IgD-negative memory B cell (primary cell): ENCODE data around the gene ADTRP. TPM values are rescaled to one million over a fixed set of nuclear protein-coding genes. Genes with fewer than 3 reads are reported as not detected.
"Not testable (repeated sequence)": the region's sequence is repeated elsewhere in the genome, so short reads cannot be mapped to it uniquely, and the experiment has no call there.

ENCODE experiments used
- H3K27ac Mint-ChIP-seq, 3 donors: one replicate each; pipeline ENCODE4 v1.8.0; 2020 to 2022; ENCODE audit warnings: mild to moderate bottlenecking in 3 of 3, mixed read lengths in 3 of 3, moderate library complexity in 1 of 3
- H3K27me3 Mint-ChIP-seq: one replicate; pipeline ENCODE4 v1.8.0; 2021; ENCODE audit warnings: mixed read lengths
- H3K36me3 Mint-ChIP-seq: one replicate; pipeline ENCODE4 v1.8.0; 2020; ENCODE audit warnings: mild to moderate bottlenecking, mixed read lengths
- H3K4me1 Mint-ChIP-seq, 3 donors: one replicate each; pipeline ENCODE4 v1.8.0; 2020 to 2022; ENCODE audit warnings: mixed read lengths in 3 of 3, mild to moderate bottlenecking in 1 of 3
- H3K4me3 Mint-ChIP-seq, 4 donors: one replicate each; pipeline ENCODE4 v1.8.0; 2020 to 2022; ENCODE audit warnings: mild to moderate bottlenecking in 4 of 4, mixed read lengths in 4 of 4, moderate library complexity in 3 of 4
- H3K9me3 Mint-ChIP-seq, 3 donors: one replicate each; pipeline ENCODE4 v1.8.0; 2020 to 2021; ENCODE audit warnings: mixed read lengths in 3 of 3, mild to moderate bottlenecking in 1 of 3
- polyA plus RNA-seq: library from polyadenylated mRNA; unstranded; fragments of 300-500 nt; fragmentation: Illumina TruSeq; gene quantifications from one replicate; pipeline ENCODE4 v1.2.3, GENCODE V29; 2021

Gene ADTRP
- polyA plus RNA-seq, 1 donor from 2014 or later = 2.2 TPM

GRCh38 chr6:11703725-11704124, 74.9 kb downstream of the ADTRP start:
- peaks cover 2% of the 10 kb centered on the region for H3K36me3 Mint-ChIP-seq

GRCh38 chr6:11702500-11703130, 76.0 kb downstream of the ADTRP start:
- Mint-ChIP-seq H3K4me1 (no peaks in the 10 kb centered on the region), H3K27ac (no peak overlapping the region), H3K27me3 (peaks cover 5% of the 10 kb centered on the region), H3K4me3 (peak overlapping the region in 1 of 4 donors; percentile 44), H3K9me3 (no peaks in the 10 kb centered on the region), H3K36me3 (no peaks in the 10 kb centered on the region)

More at GRCh38 chr6:11703725-11704124, 74.9 kb downstream of the ADTRP start:
- H3K4me3 Mint-ChIP-seq = no peak overlapping the region
- no peaks in the 10 kb centered on the region for H3K9me3 Mint-ChIP-seq
- peaks cover 2% of the 10 kb centered on the region for H3K27me3 Mint-ChIP-seq
- no peak overlapping the region for H3K27ac Mint-ChIP-seq
- H3K4me1 Mint-ChIP-seq = no peaks in the 10 kb centered on the region

GRCh38 chr6:11702089-11702488, 76.5 kb downstream of the ADTRP start:
- no peaks in the 10 kb centered on the region for H3K4me1 Mint-ChIP-seq
- H3K27me3 Mint-ChIP-seq = peaks cover 5% of the 10 kb centered on the region
- H3K27ac Mint-ChIP-seq = no peak overlapping the region
- H3K36me3 Mint-ChIP-seq = peaks cover under 1% of the 10 kb centered on the region
- peak overlapping the region in 1 of 4 donors; percentile 44 for H3K4me3 Mint-ChIP-seq
- H3K9me3 Mint-ChIP-seq = peaks cover 0 to under 1% (median 0%) of the 10 kb centered on the region in 3 donors

GRCh38 chr6:11701573-11701972, 77.0 kb downstream of the ADTRP start:
- Mint-ChIP-seq H3K4me1 (no peaks in the 10 kb centered on the region), H3K4me3 (no peak overlapping the region), H3K9me3 (peaks cover 0 to 2% (median 0%) of the 10 kb centered on the region in 3 donors), H3K27ac (no peak overlapping the region), H3K36me3 (peaks cover 1% of the 10 kb centered on the region), H3K27me3 (peaks cover 5% of the 10 kb centered on the region)

GRCh38 chr6:11700118-11700718, 78.4 kb downstream of the ADTRP start:
- Mint-ChIP-seq H3K9me3 (peaks cover 0 to 3% (median 0%) of the 10 kb centered on the region in 3 donors), H3K4me1 (no peaks in the 10 kb centered on the region), H3K27ac (no peak overlapping the region), H3K36me3 (peaks cover 1% of the 10 kb centered on the region), H3K27me3 (peaks cover 5% of the 10 kb centered on the region), H3K4me3 (no peak overlapping the region)

- H3K4me3 Mint-ChIP-seq = no peak overlapping the region
- no peaks in the 10 kb centered on the region for H3K4me1 Mint-ChIP-seq
- peaks cover 5% of the 10 kb centered on the region for H3K27me3 Mint-ChIP-seq
- peaks cover 1% of the 10 kb centered on the region for H3K36me3 Mint-ChIP-seq
- H3K27ac Mint-ChIP-seq = no peak overlapping the region
- H3K9me3 Mint-ChIP-seq = peaks cover 0 to 3% (median 0%) of the 10 kb centered on the region in 3 donors
Observed at GRCh38 chr6:11699576-11699975, 79.0 kb downstream of the ADTRP start.

- H3K4me3 Mint-ChIP-seq = peak overlapping the region in 2 of 4 donors; percentile 13 to 73
- peaks cover 0 to 3% (median 1%) of the 10 kb centered on the region in 3 donors for H3K9me3 Mint-ChIP-seq
- peaks cover 10% of the 10 kb centered on the region for H3K27me3 Mint-ChIP-seq
- H3K36me3 Mint-ChIP-seq = peaks cover 1% of the 10 kb centered on the region
- no peak overlapping the region for H3K27ac Mint-ChIP-seq
- H3K4me1 Mint-ChIP-seq = peaks cover 0 to 10% (median 3%) of the 10 kb centered on the region in 3 donors
Observed at GRCh38 chr6:11692451-11693376, 85.9 kb downstream of the ADTRP start.

- Mint-ChIP-seq H3K4me3 (no peak overlapping the region), H3K36me3 (peaks cover 1% of the 10 kb centered on the region), H3K9me3 (peaks cover 0 to 1% (median 0%) of the 10 kb centered on the region in 3 donors), H3K4me1 (peaks cover 0 to 10% (median 3%) of the 10 kb centered on the region in 3 donors), H3K27ac (no peak overlapping the region), H3K27me3 (peaks cover 15% of the 10 kb centered on the region)
Observed at GRCh38 chr6:11689847-11690246, 88.8 kb downstream of the ADTRP start.

GRCh38 chr6:11689400-11689799, 89.2 kb downstream of the ADTRP start:
- H3K27me3 Mint-ChIP-seq = peaks cover 15% of the 10 kb centered on the region
- H3K27ac Mint-ChIP-seq, H3K4me1 Mint-ChIP-seq, H3K4me3 Mint-ChIP-seq, H3K9me3 Mint-ChIP-seq, H3K36me3 Mint-ChIP-seq: not testable (repeated sequence)

GRCh38 chr6:11688425-11688709, 90.2 kb downstream of the ADTRP start:
- peaks cover 0 to 1% (median 0%) of the 10 kb centered on the region in 3 donors for H3K9me3 Mint-ChIP-seq
- H3K27me3 Mint-ChIP-seq = peaks cover 16% of the 10 kb centered on the region
- H3K4me3 Mint-ChIP-seq = no peak overlapping the region
- H3K27ac Mint-ChIP-seq = no peak overlapping the region
- peaks cover 1% of the 10 kb centered on the region for H3K36me3 Mint-ChIP-seq
- H3K4me1 Mint-ChIP-seq = peaks cover 0 to 10% (median 3%) of the 10 kb centered on the region in 3 donors

GRCh38 chr6:11685481-11686093, 93.0 kb downstream of the ADTRP start:
- peaks cover 25% of the 10 kb centered on the region for H3K27me3 Mint-ChIP-seq
- H3K4me3 Mint-ChIP-seq = no peak overlapping the region
- peaks cover 2 to 5% (median 5%) of the 10 kb centered on the region in 3 donors for H3K9me3 Mint-ChIP-seq
- H3K4me1 Mint-ChIP-seq = no peaks in the 10 kb centered on the region
- H3K27ac Mint-ChIP-seq = no peak overlapping the region
- H3K36me3 Mint-ChIP-seq = peaks cover 1% of the 10 kb centered on the region

GRCh38 chr6:11684901-11685480, 93.6 kb downstream of the ADTRP start:
- H3K27ac Mint-ChIP-seq = no peak overlapping the region
- peaks cover 25% of the 10 kb centered on the region for H3K27me3 Mint-ChIP-seq
- no peaks in the 10 kb centered on the region for H3K4me1 Mint-ChIP-seq
- peaks cover 5 to 11% (median 8%) of the 10 kb centered on the region in 3 donors for H3K9me3 Mint-ChIP-seq
- H3K36me3 Mint-ChIP-seq = peaks cover 1% of the 10 kb centered on the region
- H3K4me3 Mint-ChIP-seq = no peak overlapping the region

- no peak overlapping the region for H3K4me3 Mint-ChIP-seq
- H3K9me3 Mint-ChIP-seq = peaks cover 8 to 15% (median 11%) of the 10 kb centered on the region in 3 donors
- peaks cover 23% of the 10 kb centered on the region for H3K27me3 Mint-ChIP-seq
- no peak overlapping the region for H3K27ac Mint-ChIP-seq
- H3K36me3 Mint-ChIP-seq = peaks cover 1% of the 10 kb centered on the region
- no peaks in the 10 kb centered on the region for H3K4me1 Mint-ChIP-seq
Observed at GRCh38 chr6:11683871-11684270, 94.7 kb downstream of the ADTRP start.

- Mint-ChIP-seq H3K4me1 (no peaks in the 10 kb centered on the region), H3K4me3 (no peak overlapping the region), H3K27ac (no peak overlapping the region), H3K27me3 (peaks cover 14% of the 10 kb centered on the region), H3K9me3 (peaks cover 8 to 15% (median 11%) of the 10 kb centered on the region in 3 donors), H3K36me3 (peaks cover 1% of the 10 kb centered on the region)
Observed at GRCh38 chr6:11682561-11682975, 96.0 kb downstream of the ADTRP start.
